K562 (cell line): ENCODE measurements around the gene CLIP1. TPM values are rescaled to one million over a fixed set of nuclear protein-coding genes. Genes with fewer than 3 reads are reported as not detected.

ENCODE experiments used
- ADNP ChIP-seq: fragments of 200-800 bp; sonication (Bioruptor generic); IDR thresholded peaks from 2 replicates; pipeline ENCODE4 v1.6.1; 2016; ENCODE audit warnings: missing genetic modification characterization, missing compliant biosample characterization
- BRCA1 ChIP-seq, 2 experiments: fragments of 450-650 bp in 1 of 2; sonication (generic) in 1 of 2; formaldehyde crosslinking in 1 of 2; IDR thresholded peaks; 2 replicates each; pipeline versions ENCODE4 v1.5.0 to v1.6.1; 2017 to 2020; ENCODE audit warnings: mild to moderate bottlenecking in 1 of 2, missing genetic modification reagents in 1 of 2
- C11orf30 ChIP-seq: fragments of 450-650 bp; IDR thresholded peaks from 2 replicates; pipeline ENCODE4 v1.6.1; 2016; ENCODE audit warnings: low read depth, mild to moderate bottlenecking
- DEAF1 ChIP-seq: fragments of 450-650 bp; formaldehyde crosslinking; IDR thresholded peaks from 2 replicates; pipeline ENCODE4 v1.4.0; 2020; ENCODE audit warnings: mild to moderate bottlenecking, moderate library complexity
- FOSL1 ChIP-seq: fragments of 200-800 bp; sonication (Bioruptor generic); conservative IDR thresholded peaks from 2 replicates; pipeline ENCODE4 v1.6.1; 2016; ENCODE audit warnings: missing genetic modification characterization, missing compliant biosample characterization
- FOXK1 ChIP-seq: sonication (generic); formaldehyde crosslinking; IDR thresholded peaks from 2 replicates; pipeline ENCODE4 v1.8.0; 2022; ENCODE audit warnings: missing genetic modification reagents, mild to moderate bottlenecking, borderline replicate concordance
- GTF2B ChIP-seq: IDR thresholded peaks from 2 replicates; pipeline ENCODE4 v1.6.1; 2011; ENCODE audit not compliant: insufficient read length; ENCODE audit errors: extremely low read depth
- HCFC1 ChIP-seq: IDR thresholded peaks from 2 replicates; pipeline ENCODE4 v1.6.1; 2012; ENCODE audit warnings: low read depth, low read length, improper control_type of control experiment
- NUFIP1 ChIP-seq: fragments of 450-650 bp; IDR thresholded peaks from 2 replicates; pipeline ENCODE4 v1.6.1; 2018; ENCODE audit not compliant: partially characterized antibody
- POLR2H ChIP-seq: IDR thresholded peaks from 2 replicates; pipeline ENCODE4 v1.6.1; 2016; ENCODE audit warnings: missing genetic modification characterization, low read depth, mild to moderate bottlenecking, control low read depth, missing compliant biosample characterization, moderate library complexity
- RBM22 ChIP-seq: fragments of 200-400 bp; formaldehyde crosslinking; IDR thresholded peaks from 2 replicates; pipeline ENCODE4 v1.6.1; 2018; ENCODE audit warnings: low read length, low read depth; ENCODE audit not compliant: poor library complexity, severe bottlenecking
- REST ChIP-seq, 2 experiments: fragments of 450-650 bp; formaldehyde crosslinking in 1 of 2; IDR thresholded peaks; 2 replicates each; pipeline versions ENCODE4 v1.4.0 to v1.6.1; 2014 to 2020; ENCODE audit warnings: mild to moderate bottlenecking in 2 of 2, borderline replicate concordance in 1 of 2, low read depth in 1 of 2
- SMC3 ChIP-seq: conservative IDR thresholded peaks from 2 replicates; pipeline ENCODE4 v1.6.1; 2011; ENCODE audit warnings: low read depth, low read length, improper control_type of control experiment; ENCODE audit not compliant: insufficient read depth
- SRSF7 ChIP-seq: fragments of 200-400 bp; formaldehyde crosslinking; optimal IDR thresholded peaks from 2 replicates; pipeline ENCODE3; 2017; ENCODE audit warnings: mild to moderate bottlenecking, low read depth, low read length
- TAF7 ChIP-seq: fragments of 450-650 bp; IDR thresholded peaks from 2 replicates; pipeline ENCODE4 v1.6.1; 2016; ENCODE audit warnings: missing genetic modification characterization, missing compliant biosample characterization
- ZC3H11A ChIP-seq: IDR thresholded peaks from 2 replicates; pipeline ENCODE4 v1.6.1; 2012; ENCODE audit warnings: low read depth, low read length, improper control_type of control experiment
- polyA plus RNA-seq, 8 experiments: library from polyadenylated mRNA; depleted of rRNA in 4 of 8; stranded (reverse) in 5 of 8; unstranded in 3 of 8; fragments of >200 nt; fragmentation: Nextera tagmentation in 2 of 8; fragmentation: Illumina TruSeq in 1 of 8; extraction: Ambion mirVana in 2 of 8; extraction: Trizol in 1 of 8; gene quantifications; 2 replicates each; pipeline versions ENCODE4 v1.2.1 to v1.2.3, GENCODE V29; 2011 to 2014; ENCODE audit warnings: inconsistent platforms in 1 of 8, missing spikeins in 1 of 8
- total RNA-seq, 7 experiments: library from RNA; depleted of rRNA in 6 of 7; stranded (reverse); fragments of >200 nt in 6 of 7; fragmentation: Illumina TruSeq in 2 of 7; extraction: Trizol in 2 of 7; gene quantifications; 2 replicates each; pipeline versions ENCODE4 v1.2.1 to v1.2.3, GENCODE V29; 2011 to 2021; ENCODE audit warnings: low replicate concordance in 1 of 7

The CLIP1 gene
- total and polyA plus RNA-seq, 9 of the 15 experiments (the other 6 are each of a cell fraction or from before 2014, with no cell fraction given), result 5.8 to 33.9 (median 27.6) TPM

- TF ChIP-seq SMC3, result peak; percentile 65
- no peak for TF ChIP-seq SRSF7
- peak; percentile 69 for TF ChIP-seq DEAF1 (CRISPR knock-in tag)
- no peak for TF ChIP-seq FOXK1 (CRISPR knock-in tag)
- TF ChIP-seq NUFIP1, result no peak
- peak; percentile 53; the same call in 1 of the 2 replicates for TF ChIP-seq POLR2H (tag)
- TF ChIP-seq GTF2B, result no peak
- TF ChIP-seq BRCA1 (IDR thresholded peaks at IDR 0.05), result no peak
- TF ChIP-seq BRCA1 (CRISPR knock-in tag; IDR thresholded peaks at IDR 0.05), result no peak
- peak; percentile 83 for TF ChIP-seq REST (IDR thresholded peaks at IDR 0.05; ENCODE audit: borderline replicate concordance)
- TF ChIP-seq REST (CRISPR knock-in tag; IDR thresholded peaks at IDR 0.05; ENCODE audit: low read depth), result no peak
- no peak for TF ChIP-seq C11orf30
- no peak for TF ChIP-seq TAF7 (tag)
- TF ChIP-seq HCFC1, result no peak
- no peak for TF ChIP-seq RBM22
- peak; percentile 47; the same call in 1 of the 2 replicates for TF ChIP-seq ADNP (tag)
- no peak for TF ChIP-seq ZC3H11A
- TF ChIP-seq FOSL1 (tag), result 0 out of 2 replicates have a peak, but pooled peaks have one; percentile 15
Measured at GRCh38 chr12:122471324-122472226, 49.1 kb upstream of the CLIP1 start (continued).
